Esophagus squamous epithelium (tissue), 4 donors: Measurements from ENCODE around the gene UROS.

Source experiments
- POLR2A ChIP-seq, 4 donors: fragments of 450-650 bp; IDR thresholded peaks; one replicate each; pipeline ENCODE4 v1.6.1; 2017; ENCODE audit warnings: antibody characterized with exemption in 4 of 4, mild to moderate bottlenecking in 4 of 4, moderate library complexity in 3 of 4
- TF ChIP-seq, protein P1 (sequence below), 6 experiments: fragments of 450-650 bp in 4 of 6; fragments of 200-600 bp in 2 of 6; sonication (generic) in 2 of 6; IDR thresholded peaks; one replicate each; pipeline ENCODE4 v1.5.1; 2016 to 2019; ENCODE audit warnings: antibody characterized with exemption in 6 of 6, mild to moderate bottlenecking in 4 of 6, moderate library complexity in 4 of 6

GRCh38 chr10:125795128-125795527 lies 27.9 kb downstream of the UROS start:
- TF ChIP-seq, protein P1, sequence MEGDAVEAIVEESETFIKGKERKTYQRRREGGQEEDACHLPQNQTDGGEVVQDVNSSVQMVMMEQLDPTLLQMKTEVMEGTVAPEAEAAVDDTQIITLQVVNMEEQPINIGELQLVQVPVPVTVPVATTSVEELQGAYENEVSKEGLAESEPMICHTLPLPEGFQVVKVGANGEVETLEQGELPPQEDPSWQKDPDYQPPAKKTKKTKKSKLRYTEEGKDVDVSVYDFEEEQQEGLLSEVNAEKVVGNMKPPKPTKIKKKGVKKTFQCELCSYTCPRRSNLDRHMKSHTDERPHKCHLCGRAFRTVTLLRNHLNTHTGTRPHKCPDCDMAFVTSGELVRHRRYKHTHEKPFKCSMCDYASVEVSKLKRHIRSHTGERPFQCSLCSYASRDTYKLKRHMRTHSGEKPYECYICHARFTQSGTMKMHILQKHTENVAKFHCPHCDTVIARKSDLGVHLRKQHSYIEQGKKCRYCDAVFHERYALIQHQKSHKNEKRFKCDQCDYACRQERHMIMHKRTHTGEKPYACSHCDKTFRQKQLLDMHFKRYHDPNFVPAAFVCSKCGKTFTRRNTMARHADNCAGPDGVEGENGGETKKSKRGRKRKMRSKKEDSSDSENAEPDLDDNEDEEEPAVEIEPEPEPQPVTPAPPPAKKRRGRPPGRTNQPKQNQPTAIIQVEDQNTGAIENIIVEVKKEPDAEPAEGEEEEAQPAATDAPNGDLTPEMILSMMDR (IDR thresholded peaks at IDR 0.05) = no peak
- TF ChIP-seq POLR2A (IDR thresholded peaks at IDR 0.05) = no peak
